SIG-M5 treated with dmso at 0.1 percent for 504 hours (cell line): Measurements from ENCODE around the gene MINK1.
"Not testable (repeated sequence)": the region's sequence is repeated elsewhere in the genome, so short reads cannot be mapped to it uniquely, and the experiment has no call there.

Source experiments
- DNase-seq: peaks from one replicate; lab custom pipeline; 2025; ENCODE audit not compliant: unreplicated experiment; lab: John Stamatoyannopoulos, UW

The MINK1 gene

GRCh38 chr17:4810696-4811290 is 22.3 kb upstream of the MINK1 start:
- no peak for DNase-seq

GRCh38 chr17:4811471-4811870 is 21.7 kb upstream of the MINK1 start:
- DNase-seq, result no peak

GRCh38 chr17:4812690-4813089 is 20.4 kb upstream of the MINK1 start:
- DNase-seq, result no peak

- DNase-seq, result no peak
These were observed 18.0 kb upstream of the MINK1 start for GRCh38 chr17:4815043-4815675.

GRCh38 chr17:4816826-4817225 is 16.3 kb upstream of the MINK1 start:
- DNase-seq, result no peak

- no peak for DNase-seq
These were observed 14.9 kb upstream of the MINK1 start for GRCh38 chr17:4818276-4818675.

GRCh38 chr17:4822835-4823234 is 10.3 kb upstream of the MINK1 start:
- no peak for DNase-seq

- no peak for DNase-seq
These were observed 9.6 kb upstream of the MINK1 start for GRCh38 chr17:4823373-4824089.

GRCh38 chr17:4827399-4827798 is 5.7 kb upstream of the MINK1 start:
- no peak for DNase-seq

GRCh38 chr17:4832829-4833177 is 337 bp upstream of the MINK1 start:
- not testable (repeated sequence) for DNase-seq

GRCh38 chr17:4833941-4834680 is 971 bp downstream of the MINK1 start:
- DNase-seq, result peak; percentile 41

- no peak for DNase-seq
These were observed 1.5 kb downstream of the MINK1 start for GRCh38 chr17:4834681-4835020.

- no peak for DNase-seq
These were observed 3.1 kb downstream of the MINK1 start for GRCh38 chr17:4836221-4836620.

GRCh38 chr17:4837471-4838308 is 4.5 kb downstream of the MINK1 start:
- DNase-seq, result no peak

GRCh38 chr17:4838309-4838785 is 5.2 kb downstream of the MINK1 start:
- no peak for DNase-seq

GRCh38 chr17:4839221-4839620 is 6.1 kb downstream of the MINK1 start:
- DNase-seq, result no peak

GRCh38 chr17:4839965-4840892 is 7.1 kb downstream of the MINK1 start:
- DNase-seq, result no peak

- DNase-seq, result no peak
These were observed 7.7 kb downstream of the MINK1 start for GRCh38 chr17:4840893-4841242.

- DNase-seq, result no peak
These were observed 9.2 kb downstream of the MINK1 start for GRCh38 chr17:4842376-4842775.
